HEK293T (cell line): ENCODE data around the gene TEX2.

Source experiments
- ARNT ChIP-seq: fragments of 450-650 bp; IDR thresholded peaks from 2 replicates; pipeline ENCODE4 v1.6.1; 2017; ENCODE audit warnings: mild to moderate bottlenecking
- BHLHE40 ChIP-seq: fragments of 450-650 bp; IDR thresholded peaks from 2 replicates; pipeline ENCODE4 v1.6.1; 2016; ENCODE audit warnings: mild to moderate bottlenecking, moderate library complexity, borderline replicate concordance
- ELF4 ChIP-seq: fragments of 450-650 bp; IDR thresholded peaks from 2 replicates; pipeline ENCODE4 v1.6.1; 2017; ENCODE audit warnings: antibody characterized with exemption
- FOXA1 ChIP-seq: fragments of 450-650 bp; IDR thresholded peaks from 2 replicates; pipeline ENCODE4 v1.6.1; 2016; ENCODE audit warnings: mild to moderate bottlenecking
- FOXK2 ChIP-seq: fragments of 450-650 bp; IDR thresholded peaks from 2 replicates; pipeline ENCODE4 v1.6.1; 2016; ENCODE audit warnings: mild to moderate bottlenecking
- FOXM1 ChIP-seq: fragments of 450-650 bp; IDR thresholded peaks from 2 replicates; pipeline ENCODE4 v1.6.1; 2017; ENCODE audit warnings: mild to moderate bottlenecking, borderline replicate concordance
- L3MBTL2 ChIP-seq: fragments of 450-650 bp; conservative IDR thresholded peaks from 2 replicates; pipeline ENCODE4 v1.6.1; 2016; ENCODE audit warnings: mild to moderate bottlenecking
- NFRKB ChIP-seq: fragments of 450-650 bp; IDR thresholded peaks from 2 replicates; pipeline ENCODE4 v1.6.1; 2016; ENCODE audit warnings: mild to moderate bottlenecking, moderate library complexity
- SP1 ChIP-seq: fragments of 450-650 bp; IDR thresholded peaks from 2 replicates; pipeline ENCODE4 v1.6.1; 2017
- SUZ12 ChIP-seq: fragments of 450-650 bp; IDR thresholded peaks from 2 replicates; pipeline ENCODE4 v1.6.1; 2016; ENCODE audit warnings: mild to moderate bottlenecking
- TF ChIP-seq, protein P1 (sequence below): fragments of 450-650 bp; IDR thresholded peaks from 2 replicates; pipeline ENCODE4 v1.6.1; 2016

- no peak for TF ChIP-seq ELF4
- no peak for TF ChIP-seq ARNT
- no peak for TF ChIP-seq BHLHE40
- TF ChIP-seq FOXM1, result no peak
- no peak for TF ChIP-seq FOXA1
- TF ChIP-seq SP1, result no peak
- no peak for TF ChIP-seq SUZ12
- TF ChIP-seq FOXK2, result no peak
- TF ChIP-seq, protein P1, sequence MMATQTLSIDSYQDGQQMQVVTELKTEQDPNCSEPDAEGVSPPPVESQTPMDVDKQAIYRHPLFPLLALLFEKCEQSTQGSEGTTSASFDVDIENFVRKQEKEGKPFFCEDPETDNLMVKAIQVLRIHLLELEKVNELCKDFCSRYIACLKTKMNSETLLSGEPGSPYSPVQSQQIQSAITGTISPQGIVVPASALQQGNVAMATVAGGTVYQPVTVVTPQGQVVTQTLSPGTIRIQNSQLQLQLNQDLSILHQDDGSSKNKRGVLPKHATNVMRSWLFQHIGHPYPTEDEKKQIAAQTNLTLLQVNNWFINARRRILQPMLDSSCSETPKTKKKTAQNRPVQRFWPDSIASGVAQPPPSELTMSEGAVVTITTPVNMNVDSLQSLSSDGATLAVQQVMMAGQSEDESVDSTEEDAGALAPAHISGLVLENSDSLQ, result no peak
- no peak for TF ChIP-seq NFRKB
- no peak for TF ChIP-seq L3MBTL2
Measured at GRCh38 chr17:64103391-64104364, 159.4 kb downstream of the TEX2 start.
